HG02571 (cell line): ENCODE data around the gene KCNQ2.
"Not testable (repeated sequence)": the region's sequence is repeated elsewhere in the genome, so short reads cannot be mapped to it uniquely, and the experiment has no call there.

Source experiments
- ATAC-seq: cut with Tn5 transposase; IDR thresholded peaks from one replicate; pipeline ENCODE4 v1.9.1; 2021; ENCODE audit warnings: mild to moderate bottlenecking, moderate library complexity; ENCODE audit not compliant: unreplicated experiment

The KCNQ2 gene

GRCh38 chr20:63491078-63491477 lies 18.6 kb upstream of the KCNQ2 start:
- no peak for ATAC-seq

- ATAC-seq = no peak
Observed at GRCh38 chr20:63490416-63490815, 18.0 kb upstream of the KCNQ2 start.

- ATAC-seq = no peak
Observed at GRCh38 chr20:63488315-63489251, 16.1 kb upstream of the KCNQ2 start.

GRCh38 chr20:63487781-63488241 lies 15.4 kb upstream of the KCNQ2 start:
- no peak for ATAC-seq

- ATAC-seq = no peak
Observed at GRCh38 chr20:63487116-63487764, 14.8 kb upstream of the KCNQ2 start.

GRCh38 chr20:63486300-63486855 lies 13.9 kb upstream of the KCNQ2 start:
- ATAC-seq = no peak

- ATAC-seq = no peak
Observed at GRCh38 chr20:63484651-63485403, 12.4 kb upstream of the KCNQ2 start.

GRCh38 chr20:63484236-63484635 lies 11.8 kb upstream of the KCNQ2 start:
- ATAC-seq = no peak

- no peak for ATAC-seq
Observed at GRCh38 chr20:63483834-63484233, 11.4 kb upstream of the KCNQ2 start.

- ATAC-seq = no peak
Observed at GRCh38 chr20:63482021-63482587, 9.6 kb upstream of the KCNQ2 start.

- ATAC-seq = no peak
Observed at GRCh38 chr20:63481503-63481902, 9.0 kb upstream of the KCNQ2 start.

GRCh38 chr20:63479695-63480419 lies 7.4 kb upstream of the KCNQ2 start:
- not testable (repeated sequence) for ATAC-seq

GRCh38 chr20:63478346-63479302 lies 6.2 kb upstream of the KCNQ2 start:
- ATAC-seq = no peak

GRCh38 chr20:63477944-63478343 lies 5.5 kb upstream of the KCNQ2 start:
- no peak for ATAC-seq

- ATAC-seq = no peak
Observed at GRCh38 chr20:63477061-63477616, 4.7 kb upstream of the KCNQ2 start.

GRCh38 chr20:63475209-63475608 lies 2.8 kb upstream of the KCNQ2 start:
- ATAC-seq = no peak

GRCh38 chr20:63473555-63474449 lies 1.3 kb upstream of the KCNQ2 start:
- no peak for ATAC-seq
